HepG2 (cell line): ENCODE measurements around the gene NAB2. TPM values are rescaled to one million over a fixed set of nuclear protein-coding genes. Genes with fewer than 3 reads are reported as not detected.

Experiments
- BRCA1 ChIP-seq: sonication (generic); formaldehyde crosslinking; IDR thresholded peaks from 2 replicates; pipeline ENCODE4 v1.4.0; 2020; ENCODE audit warnings: missing genetic modification reagents
- CHD2 ChIP-seq: IDR thresholded peaks from 2 replicates; pipeline ENCODE4 v1.6.1; 2011; ENCODE audit warnings: low read depth, low read length, improper control_type of control experiment
- IKZF4 ChIP-seq: sonication (generic); formaldehyde crosslinking; IDR thresholded peaks from 2 replicates; pipeline ENCODE4 v1.5.1; 2020; ENCODE audit warnings: borderline replicate concordance, mild to moderate bottlenecking, low read depth, missing genetic modification reagents; ENCODE audit errors: not compliant biosample characterization
- KLF6 ChIP-seq: IDR thresholded peaks from 2 replicates; pipeline ENCODE4 v1.8.0; 2016; ENCODE audit warnings: missing biosample characterization, missing genetic modification reagents
- KLF9 ChIP-seq: IDR thresholded peaks from 2 replicates; pipeline ENCODE4 v1.6.1; 2016; ENCODE audit warnings: low read depth
- MAZ ChIP-seq, 2 experiments: sonication (generic) in 1 of 2; formaldehyde crosslinking in 1 of 2; IDR thresholded peaks; 2 replicates each; pipeline versions ENCODE4 v1.5.0 to v1.6.1; 2012 to 2020; ENCODE audit warnings: low read depth in 2 of 2, mild to moderate bottlenecking in 2 of 2, borderline replicate concordance in 1 of 2, improper control_type of control experiment in 1 of 2, low read length in 1 of 2, missing genetic modification reagents in 1 of 2, moderate library complexity in 1 of 2
- MEF2D ChIP-seq: sonication (generic); formaldehyde crosslinking; IDR thresholded peaks from 2 replicates; pipeline ENCODE4 v1.5.1; 2020; ENCODE audit warnings: mild to moderate bottlenecking, missing genetic modification reagents
- NCOR1 ChIP-seq: fragments of 200-600 bp; sonication (generic); IDR thresholded peaks from 2 replicates; pipeline ENCODE4 v1.7.0; 2017; ENCODE audit warnings: antibody characterized with exemption, low read length, borderline replicate concordance
- NFIB ChIP-seq: sonication (generic); formaldehyde crosslinking; IDR thresholded peaks from 2 replicates; pipeline ENCODE4 v1.9.0; 2021; ENCODE audit warnings: missing genetic modification reagents, mild to moderate bottlenecking, borderline replicate concordance
- NR2F2 ChIP-seq: IDR thresholded peaks from 2 replicates; pipeline ENCODE4 v1.6.1; 2012; ENCODE audit warnings: low read depth, inconsistent platforms, borderline replicate concordance
- NRL ChIP-seq: sonication (generic); formaldehyde crosslinking; IDR thresholded peaks from 2 replicates; pipeline ENCODE4 v1.5.0; 2020; ENCODE audit warnings: missing genetic modification reagents, mild to moderate bottlenecking, moderate library complexity, borderline replicate concordance
- RAD21 ChIP-seq: fragments of 450-650 bp; formaldehyde crosslinking; IDR thresholded peaks from 2 replicates; pipeline ENCODE4 v1.5.0; 2020; ENCODE audit warnings: mild to moderate bottlenecking
- SMAD3 ChIP-seq: sonication (generic); formaldehyde crosslinking; IDR thresholded peaks from 2 replicates; pipeline ENCODE4 v1.4.0; 2020; ENCODE audit warnings: missing genetic modification reagents
- SNAPC2 ChIP-seq: sonication (generic); formaldehyde crosslinking; IDR thresholded peaks from 2 replicates; pipeline ENCODE4 v1.8.1; 2022; ENCODE audit warnings: mild to moderate bottlenecking, missing genetic modification reagents
- TEAD3 ChIP-seq: optimal IDR thresholded peaks from 2 replicates; pipeline ENCODE3; 2016; ENCODE audit warnings: borderline replicate concordance
- TOE1 ChIP-seq: sonication (generic); formaldehyde crosslinking; IDR thresholded peaks from 2 replicates; pipeline ENCODE4 v1.4.0; 2020; ENCODE audit warnings: mild to moderate bottlenecking, missing genetic modification reagents
- ZFAT ChIP-seq: sonication (generic); formaldehyde crosslinking; conservative IDR thresholded peaks from 2 replicates; pipeline ENCODE4 v1.8.1; 2023; ENCODE audit warnings: missing genetic modification reagents, inconsistent platforms
- ZHX1 ChIP-seq: sonication (generic); formaldehyde crosslinking; IDR thresholded peaks from 2 replicates; pipeline ENCODE4 v1.8.1; 2022; ENCODE audit warnings: low read depth, mild to moderate bottlenecking, missing genetic modification reagents
- ZNF18 ChIP-seq: sonication (generic); formaldehyde crosslinking; IDR thresholded peaks from 2 replicates; pipeline ENCODE4 v1.8.0; 2022; ENCODE audit warnings: mild to moderate bottlenecking, missing genetic modification reagents; ENCODE audit not compliant: insufficient replicate concordance
- ZNF282 ChIP-seq: fragments of 450-650 bp; IDR thresholded peaks from 2 replicates; pipeline ENCODE4 v1.6.1; 2018; ENCODE audit not compliant: partially characterized antibody
- ZNF552 ChIP-seq: sonication (generic); formaldehyde crosslinking; IDR thresholded peaks from 2 replicates; pipeline ENCODE4 v1.9.0; 2022; ENCODE audit warnings: missing genetic modification reagents, mild to moderate bottlenecking, borderline replicate concordance
- ZNF740 ChIP-seq: sonication (generic); formaldehyde crosslinking; IDR thresholded peaks from 2 replicates; pipeline ENCODE4 v1.4.0; 2020; ENCODE audit warnings: missing genetic modification reagents
- polyA plus RNA-seq, 8 experiments: library from polyadenylated mRNA; depleted of rRNA in 3 of 8; stranded (reverse) in 7 of 8; unstranded in 1 of 8; fragments of >200 nt; fragmentation: Illumina TruSeq in 4 of 8; extraction: Trizol in 4 of 8; gene quantifications; 2 replicates each; pipeline versions ENCODE4 v1.2.1 to v1.2.3, GENCODE V29; 2011 to 2016; ENCODE audit warnings: low read depth in 4 of 8, missing spikeins in 1 of 8, mixed read lengths in 1 of 8; ENCODE audit not compliant: insufficient read depth in 1 of 8
- total RNA-seq, 5 experiments: library from RNA; depleted of rRNA; stranded (reverse); fragments of >200 nt; fragmentation: Illumina TruSeq; extraction: Trizol; gene quantifications; 2 replicates each; pipeline ENCODE4 v1.2.3, GENCODE V29; 2016; ENCODE audit warnings: low read depth in 1 of 5
- TF ChIP-seq, protein P1 (sequence below): sonication (generic); formaldehyde crosslinking; IDR thresholded peaks from 2 replicates; pipeline ENCODE4 v1.8.0; 2022; ENCODE audit warnings: mild to moderate bottlenecking, missing genetic modification reagents

Gene NAB2
- total and polyA plus RNA-seq, 2 of the 13 experiments (the other 11 are each of a cell fraction or from before 2014, with no cell fraction given): 11.7 to 12.9 TPM

GRCh38 chr12:57088354-57089270 is at the start of gene NAB2 (continued):
- no peak for TF ChIP-seq MEF2D (CRISPR knock-in tag)
- TF ChIP-seq TOE1 (CRISPR knock-in tag): no peak
- TF ChIP-seq ZNF552: peak; percentile 57; the same call in 1 of the 2 replicates
- TF ChIP-seq, protein P1, sequence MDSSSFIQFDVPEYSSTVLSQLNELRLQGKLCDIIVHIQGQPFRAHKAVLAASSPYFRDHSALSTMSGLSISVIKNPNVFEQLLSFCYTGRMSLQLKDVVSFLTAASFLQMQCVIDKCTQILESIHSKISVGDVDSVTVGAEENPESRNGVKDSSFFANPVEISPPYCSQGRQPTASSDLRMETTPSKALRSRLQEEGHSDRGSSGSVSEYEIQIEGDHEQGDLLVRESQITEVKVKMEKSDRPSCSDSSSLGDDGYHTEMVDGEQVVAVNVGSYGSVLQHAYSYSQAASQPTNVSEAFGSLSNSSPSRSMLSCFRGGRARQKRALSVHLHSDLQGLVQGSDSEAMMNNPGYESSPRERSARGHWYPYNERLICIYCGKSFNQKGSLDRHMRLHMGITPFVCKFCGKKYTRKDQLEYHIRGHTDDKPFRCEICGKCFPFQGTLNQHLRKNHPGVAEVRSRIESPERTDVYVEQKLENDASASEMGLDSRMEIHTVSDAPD (CRISPR knock-in tag): no peak; the same call in 1 of the 2 replicates
- no peak for TF ChIP-seq NR2F2
- 0 out of 2 replicates have a peak, but pooled peaks have one; percentile 27 for TF ChIP-seq KLF9 (CRISPR knock-in tag)
- peak; percentile 46; the same call in 1 of the 2 replicates for TF ChIP-seq NCOR1
- TF ChIP-seq IKZF4 (CRISPR knock-in tag): no peak
- peak; percentile 28 for TF ChIP-seq RAD21 (CRISPR knock-in tag)
- TF ChIP-seq TEAD3 (CRISPR knock-in tag): peak; percentile 87
- TF ChIP-seq ZHX1 (CRISPR knock-in tag): peak; percentile 73
- TF ChIP-seq ZFAT (CRISPR knock-in tag): 0 out of 2 replicates have a peak, but pooled peaks have one; percentile 66
- TF ChIP-seq SNAPC2 (CRISPR knock-in tag): no peak
- TF ChIP-seq NRL: 0 out of 2 replicates have a peak, but pooled peaks have one; percentile 64
- TF ChIP-seq BRCA1 (CRISPR knock-in tag): 0 out of 2 replicates have a peak, but pooled peaks have one; percentile 45
- no peak for TF ChIP-seq NFIB (CRISPR knock-in tag)
- peak; percentile 96 for TF ChIP-seq ZNF740 (CRISPR knock-in tag)
- peak; percentile 49 for TF ChIP-seq ZNF18 (CRISPR knock-in tag)
- TF ChIP-seq MAZ (IDR thresholded peaks at IDR 0.05; ENCODE audit: borderline replicate concordance, low read depth, low read length): peak; percentile 73
- peak; percentile 79; the same call in 1 of the 2 replicates for TF ChIP-seq MAZ (CRISPR knock-in tag; IDR thresholded peaks at IDR 0.05; ENCODE audit: low read depth)
- TF ChIP-seq CHD2: no peak
- no peak; the same call in 1 of the 2 replicates for TF ChIP-seq KLF6 (CRISPR knock-in tag)
- TF ChIP-seq SMAD3 (CRISPR knock-in tag): peak; percentile 43; the same call in 1 of the 2 replicates
- TF ChIP-seq ZNF282: no peak
